Mammary epithelial cell (primary cell): ENCODE measurements around the gene FGFR4.

Source experiments
- EZH2 ChIP-seq: IDR thresholded peaks from 2 replicates; pipeline ENCODE4 v1.6.1; 2012; ENCODE audit warnings: low read length, inconsistent platforms, borderline replicate concordance
- TF ChIP-seq, protein P1 (sequence below), 2 donors: IDR thresholded peaks in 1 of 2; conservative IDR thresholded peaks in 1 of 2; 2 replicates each; pipeline ENCODE4 v1.5.1; 2011 to 2012; ENCODE audit warnings: inconsistent platforms in 2 of 2, low read length in 2 of 2, mild to moderate bottlenecking in 2 of 2, control low read depth in 1 of 2, low read depth in 1 of 2; ENCODE audit not compliant: insufficient read depth in 1 of 2; ENCODE audit errors: extremely low read depth in 1 of 2

DNA sequence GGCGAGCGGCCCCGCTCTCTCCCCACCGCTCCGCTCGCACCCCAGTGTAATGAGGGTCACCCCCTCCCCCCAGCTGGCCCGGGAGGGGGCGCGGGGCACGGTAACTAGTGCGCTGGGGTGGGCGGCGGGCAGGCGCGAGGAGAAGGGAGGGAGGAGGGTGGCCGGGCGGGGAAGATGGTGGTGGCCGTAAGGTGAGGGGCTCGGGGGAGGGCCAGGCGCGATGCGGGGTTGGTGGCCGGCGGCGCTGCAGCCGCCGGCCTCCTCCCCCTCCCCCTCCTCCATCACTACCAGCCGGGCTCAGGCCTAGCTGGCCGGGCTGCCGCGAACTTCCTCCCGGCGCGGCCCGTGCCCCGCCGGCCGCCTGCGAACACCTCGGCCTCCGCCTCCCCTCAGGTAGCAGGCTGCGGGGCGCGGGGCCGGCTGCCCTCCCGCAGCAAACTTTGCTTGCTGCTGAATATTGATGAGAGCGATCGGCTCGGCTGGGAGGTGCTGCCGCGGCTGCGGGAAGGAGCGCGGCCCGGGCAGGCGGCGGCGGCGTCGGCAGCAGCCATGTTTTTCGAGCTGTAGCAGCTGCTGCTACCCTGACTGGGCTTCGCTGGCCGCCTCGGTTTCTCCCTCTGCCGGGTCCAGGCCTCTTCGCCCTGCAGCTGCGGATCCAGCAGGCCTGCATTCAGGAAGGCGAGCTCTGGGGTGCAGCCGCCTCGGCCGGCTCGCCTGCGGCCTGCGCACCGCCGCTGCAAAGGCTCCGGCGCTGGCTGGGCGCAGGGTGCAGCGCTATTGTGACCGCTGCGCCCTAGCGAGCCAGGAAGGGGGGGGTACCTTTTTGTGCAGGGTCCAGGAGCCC lies 47.4 kb downstream of the FGFR4 start:
- TF ChIP-seq, protein P1, sequence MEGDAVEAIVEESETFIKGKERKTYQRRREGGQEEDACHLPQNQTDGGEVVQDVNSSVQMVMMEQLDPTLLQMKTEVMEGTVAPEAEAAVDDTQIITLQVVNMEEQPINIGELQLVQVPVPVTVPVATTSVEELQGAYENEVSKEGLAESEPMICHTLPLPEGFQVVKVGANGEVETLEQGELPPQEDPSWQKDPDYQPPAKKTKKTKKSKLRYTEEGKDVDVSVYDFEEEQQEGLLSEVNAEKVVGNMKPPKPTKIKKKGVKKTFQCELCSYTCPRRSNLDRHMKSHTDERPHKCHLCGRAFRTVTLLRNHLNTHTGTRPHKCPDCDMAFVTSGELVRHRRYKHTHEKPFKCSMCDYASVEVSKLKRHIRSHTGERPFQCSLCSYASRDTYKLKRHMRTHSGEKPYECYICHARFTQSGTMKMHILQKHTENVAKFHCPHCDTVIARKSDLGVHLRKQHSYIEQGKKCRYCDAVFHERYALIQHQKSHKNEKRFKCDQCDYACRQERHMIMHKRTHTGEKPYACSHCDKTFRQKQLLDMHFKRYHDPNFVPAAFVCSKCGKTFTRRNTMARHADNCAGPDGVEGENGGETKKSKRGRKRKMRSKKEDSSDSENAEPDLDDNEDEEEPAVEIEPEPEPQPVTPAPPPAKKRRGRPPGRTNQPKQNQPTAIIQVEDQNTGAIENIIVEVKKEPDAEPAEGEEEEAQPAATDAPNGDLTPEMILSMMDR (conservative IDR thresholded peaks at IDR 0.05 in 1 of 2, IDR thresholded peaks at IDR 0.05 in 1 of 2; ENCODE audit: extremely low read depth in 1 of 2, insufficient read depth in 1 of 2, low read depth in 1 of 2, low read length in 2 of 2), result no peak
- TF ChIP-seq EZH2, result no peak
